GM23338 (cell line): ENCODE results near the gene FSIP1. TPM values are rescaled to one million over a fixed set of nuclear protein-coding genes. Genes with fewer than 3 reads are reported as not detected.

ENCODE experiments used
- ATAC-seq: fragments of 200-7000 bp; cut with Tn5 transposase; 3 replicates; pipeline ENCODE4 v1.9.1; 2020
- DNase-seq: peaks from one replicate; pipeline ENCODE4 v3.0.0-alpha.2; 2015; ENCODE audit warnings: low spot score
- H2AFZ ChIP-seq: fragments of 200-600 bp; sonication (generic); 2 replicates; pipeline ENCODE4 v1.8.0; 2016; ENCODE audit warnings: antibody characterized with exemption, mild to moderate bottlenecking, moderate library complexity
- H3F3A ChIP-seq: fragments of 200-600 bp; sonication (generic); replicated peaks from 2 replicates; pipeline ENCODE4 v1.8.0; 2017; ENCODE audit warnings: antibody characterized with exemption, mixed run types, low read depth
- H3K27ac ChIP-seq: fragments of 200-600 bp; sonication (generic); 2 replicates; pipeline ENCODE4 v1.6.1; 2016; ENCODE audit warnings: low read depth
- H3K27me3 ChIP-seq: fragments of 200-600 bp; sonication (generic); 2 replicates; pipeline ENCODE4 v1.8.0; 2016; ENCODE audit warnings: mild to moderate bottlenecking, mixed run types, moderate library complexity; ENCODE audit not compliant: insufficient read depth
- H3K36me3 ChIP-seq: fragments of 200-600 bp; sonication (generic); 2 replicates; pipeline ENCODE4 v1.8.0; 2016; ENCODE audit warnings: mild to moderate bottlenecking; ENCODE audit not compliant: insufficient read depth
- H3K4me1 ChIP-seq: fragments of 200-600 bp; sonication (generic); 2 replicates; pipeline ENCODE4 v1.8.0; 2016; ENCODE audit warnings: mild to moderate bottlenecking, moderate library complexity; ENCODE audit not compliant: insufficient read depth
- H3K4me2 ChIP-seq: fragments of 200-600 bp; sonication (generic); 2 replicates; pipeline ENCODE4 v1.7.1; 2017; ENCODE audit warnings: mixed run types
- H3K4me3 ChIP-seq: fragments of 200-600 bp; sonication (generic); 2 replicates; pipeline ENCODE4 v1.6.1; 2016; ENCODE audit warnings: mixed run types
- H3K79me2 ChIP-seq: fragments of 200-600 bp; sonication (generic); replicated peaks from 2 replicates; pipeline ENCODE4 v1.8.0; 2017; ENCODE audit warnings: mild to moderate bottlenecking; ENCODE audit not compliant: insufficient read depth
- H3K9me2 ChIP-seq: fragments of 200-600 bp; sonication (generic); 2 replicates; pipeline ENCODE4 v1.8.0; 2017; ENCODE audit not compliant: insufficient read depth
- H4K20me1 ChIP-seq: fragments of 200-600 bp; sonication (generic); replicated peaks from 2 replicates; pipeline ENCODE4 v1.8.0; 2017; ENCODE audit warnings: mild to moderate bottlenecking; ENCODE audit not compliant: insufficient read depth
- H3K27ac Mint-ChIP-seq: 2 replicates; pipeline ENCODE4 v1.8.0; 2020; ENCODE audit warnings: inconsistent platforms, mild to moderate bottlenecking, moderate library complexity, mixed read lengths
- H3K27me3 Mint-ChIP-seq: 3 replicates; pipeline ENCODE4 v1.8.0; 2022; ENCODE audit warnings: low read depth, mild to moderate bottlenecking, moderate library complexity, mixed read lengths, inconsistent platforms; ENCODE audit not compliant: insufficient read depth, poor library complexity
- H3K36me3 Mint-ChIP-seq: 3 replicates; pipeline ENCODE4 v1.8.0; 2021; ENCODE audit warnings: low read depth, mild to moderate bottlenecking, inconsistent platforms, moderate library complexity, mixed read lengths
- H3K4me1 Mint-ChIP-seq: 3 replicates; pipeline ENCODE4 v1.8.0; 2020; ENCODE audit warnings: mild to moderate bottlenecking, inconsistent platforms, mixed read lengths
- H3K4me3 Mint-ChIP-seq: 3 replicates; pipeline ENCODE4 v1.8.0; 2021; ENCODE audit warnings: moderate library complexity, mild to moderate bottlenecking, inconsistent platforms, mixed read lengths
- H3K9me3 Mint-ChIP-seq: 3 replicates; pipeline ENCODE4 v1.8.0; 2020; ENCODE audit warnings: moderate library complexity, mild to moderate bottlenecking, inconsistent platforms, mixed read lengths
- CREB1 ChIP-seq: fragments of 250-450 bp; sonication (Bioruptor Pico); IDR thresholded peaks from 2 replicates; pipeline ENCODE4 v1.5.0; 2020; ENCODE audit warnings: low read depth, mild to moderate bottlenecking, moderate library complexity
- CTCF ChIP-seq, 2 experiments: fragments of 200-600 bp in 1 of 2; sonication (generic) in 1 of 2; conservative IDR thresholded peaks; 2 replicates each; pipeline versions ENCODE4 v1.5.1 to v1.6.1; 2016 to 2017; ENCODE audit warnings: antibody characterized with exemption in 2 of 2, low read depth in 2 of 2, mild to moderate bottlenecking in 2 of 2, moderate library complexity in 1 of 2
- EZH2phosphoT487 ChIP-seq: fragments of 200-600 bp; sonication (generic); IDR thresholded peaks from one replicate; pipeline ENCODE4 v1.8.1; 2018; ENCODE audit warnings: antibody characterized with exemption; ENCODE audit not compliant: unreplicated experiment
- JUNB ChIP-seq: IDR thresholded peaks from one replicate; pipeline ENCODE4 v1.6.1; 2016; ENCODE audit warnings: antibody characterized with exemption; ENCODE audit not compliant: unreplicated experiment
- NANOG ChIP-seq: IDR thresholded peaks from 2 replicates; pipeline ENCODE4 v1.6.1; 2016; ENCODE audit warnings: antibody characterized with exemption, borderline replicate concordance
- POLR2AphosphoS5 ChIP-seq: IDR thresholded peaks from 2 replicates; pipeline ENCODE4 v1.6.1; 2016; ENCODE audit warnings: antibody characterized with exemption, low read depth
- STAT1 ChIP-seq: IDR thresholded peaks from one replicate; pipeline ENCODE4 v1.6.1; 2016; ENCODE audit warnings: antibody characterized with exemption; ENCODE audit not compliant: unreplicated experiment
- ZNF114 ChIP-seq: fragments of 250-450 bp; sonication (Bioruptor Pico); IDR thresholded peaks from 2 replicates; pipeline ENCODE4 v1.5.0; 2020; ENCODE audit warnings: mild to moderate bottlenecking, moderate library complexity
- ZNF331 ChIP-seq: fragments of 250-450 bp; sonication (Bioruptor Pico); IDR thresholded peaks from 2 replicates; pipeline ENCODE4 v1.5.0; 2020; ENCODE audit warnings: low read depth, mild to moderate bottlenecking, moderate library complexity
- polyA plus RNA-seq: library from polyadenylated mRNA; unstranded; fragments of >200 nt; fragmentation: Nextera tagmentation; extraction: Ambion mirVana; gene quantifications from 2 replicates; pipeline ENCODE4 v1.2.1, GENCODE V29; 2016
- total RNA-seq: library from RNA; depleted of rRNA; stranded (reverse); fragments of >200 nt; shearing (Covaris generic); gene quantifications from 2 replicates; pipeline ENCODE4 v1.2.3, GENCODE V29; 2014
- TF ChIP-seq, protein P1 (sequence below): fragments of 250-450 bp; sonication (Bioruptor Pico); IDR thresholded peaks from 2 replicates; pipeline ENCODE4 v1.5.0; 2020; ENCODE audit warnings: mild to moderate bottlenecking, moderate library complexity
- TF ChIP-seq, protein P2 (sequence below): IDR thresholded peaks from 2 replicates; pipeline ENCODE4 v1.6.1; 2016; ENCODE audit warnings: antibody characterized with exemption

FSIP1 gene
- total and polyA plus RNA-seq, 2 experiments from 2014 or later: 0.92 to 2.1 TPM

GRCh38 chr15:39608185-39609139 lies 174.2 kb downstream of the FSIP1 start:
- Histone ChIP-seq H4K20me1 (no peaks in the 10 kb centered on the region), H3K4me2 (no peak overlapping the region), H3K4me1 (no peaks in the 10 kb centered on the region), H3K27me3 (no peaks in the 10 kb centered on the region), H3K27ac (no peak overlapping the region), H3K79me2 (no peaks in the 10 kb centered on the region), H2AFZ (no peak overlapping the region), H3F3A (no peaks in the 10 kb centered on the region), H3K9me2 (no peaks in the 10 kb centered on the region), H3K36me3 (no peaks in the 10 kb centered on the region; the same call in 1 of the 2 replicates), H3K4me3 (no peak overlapping the region)
- H3K27me3 Mint-ChIP-seq: no peaks in the 10 kb centered on the region
- DNase-seq (no peak), ATAC-seq (no peak)
- no peak overlapping the region for H3K27ac Mint-ChIP-seq
- H3K36me3 Mint-ChIP-seq: no peaks in the 10 kb centered on the region
- H3K9me3 Mint-ChIP-seq: peaks cover 8% of the 10 kb centered on the region; the same call in 2 of the 3 replicates
- H3K4me1 Mint-ChIP-seq: no peaks in the 10 kb centered on the region
- TF ChIP-seq CTCF (conservative IDR thresholded peaks at IDR 0.05; ENCODE audit: low read depth in 2 of 2): no peak
- TF ChIP-seq, protein P1, sequence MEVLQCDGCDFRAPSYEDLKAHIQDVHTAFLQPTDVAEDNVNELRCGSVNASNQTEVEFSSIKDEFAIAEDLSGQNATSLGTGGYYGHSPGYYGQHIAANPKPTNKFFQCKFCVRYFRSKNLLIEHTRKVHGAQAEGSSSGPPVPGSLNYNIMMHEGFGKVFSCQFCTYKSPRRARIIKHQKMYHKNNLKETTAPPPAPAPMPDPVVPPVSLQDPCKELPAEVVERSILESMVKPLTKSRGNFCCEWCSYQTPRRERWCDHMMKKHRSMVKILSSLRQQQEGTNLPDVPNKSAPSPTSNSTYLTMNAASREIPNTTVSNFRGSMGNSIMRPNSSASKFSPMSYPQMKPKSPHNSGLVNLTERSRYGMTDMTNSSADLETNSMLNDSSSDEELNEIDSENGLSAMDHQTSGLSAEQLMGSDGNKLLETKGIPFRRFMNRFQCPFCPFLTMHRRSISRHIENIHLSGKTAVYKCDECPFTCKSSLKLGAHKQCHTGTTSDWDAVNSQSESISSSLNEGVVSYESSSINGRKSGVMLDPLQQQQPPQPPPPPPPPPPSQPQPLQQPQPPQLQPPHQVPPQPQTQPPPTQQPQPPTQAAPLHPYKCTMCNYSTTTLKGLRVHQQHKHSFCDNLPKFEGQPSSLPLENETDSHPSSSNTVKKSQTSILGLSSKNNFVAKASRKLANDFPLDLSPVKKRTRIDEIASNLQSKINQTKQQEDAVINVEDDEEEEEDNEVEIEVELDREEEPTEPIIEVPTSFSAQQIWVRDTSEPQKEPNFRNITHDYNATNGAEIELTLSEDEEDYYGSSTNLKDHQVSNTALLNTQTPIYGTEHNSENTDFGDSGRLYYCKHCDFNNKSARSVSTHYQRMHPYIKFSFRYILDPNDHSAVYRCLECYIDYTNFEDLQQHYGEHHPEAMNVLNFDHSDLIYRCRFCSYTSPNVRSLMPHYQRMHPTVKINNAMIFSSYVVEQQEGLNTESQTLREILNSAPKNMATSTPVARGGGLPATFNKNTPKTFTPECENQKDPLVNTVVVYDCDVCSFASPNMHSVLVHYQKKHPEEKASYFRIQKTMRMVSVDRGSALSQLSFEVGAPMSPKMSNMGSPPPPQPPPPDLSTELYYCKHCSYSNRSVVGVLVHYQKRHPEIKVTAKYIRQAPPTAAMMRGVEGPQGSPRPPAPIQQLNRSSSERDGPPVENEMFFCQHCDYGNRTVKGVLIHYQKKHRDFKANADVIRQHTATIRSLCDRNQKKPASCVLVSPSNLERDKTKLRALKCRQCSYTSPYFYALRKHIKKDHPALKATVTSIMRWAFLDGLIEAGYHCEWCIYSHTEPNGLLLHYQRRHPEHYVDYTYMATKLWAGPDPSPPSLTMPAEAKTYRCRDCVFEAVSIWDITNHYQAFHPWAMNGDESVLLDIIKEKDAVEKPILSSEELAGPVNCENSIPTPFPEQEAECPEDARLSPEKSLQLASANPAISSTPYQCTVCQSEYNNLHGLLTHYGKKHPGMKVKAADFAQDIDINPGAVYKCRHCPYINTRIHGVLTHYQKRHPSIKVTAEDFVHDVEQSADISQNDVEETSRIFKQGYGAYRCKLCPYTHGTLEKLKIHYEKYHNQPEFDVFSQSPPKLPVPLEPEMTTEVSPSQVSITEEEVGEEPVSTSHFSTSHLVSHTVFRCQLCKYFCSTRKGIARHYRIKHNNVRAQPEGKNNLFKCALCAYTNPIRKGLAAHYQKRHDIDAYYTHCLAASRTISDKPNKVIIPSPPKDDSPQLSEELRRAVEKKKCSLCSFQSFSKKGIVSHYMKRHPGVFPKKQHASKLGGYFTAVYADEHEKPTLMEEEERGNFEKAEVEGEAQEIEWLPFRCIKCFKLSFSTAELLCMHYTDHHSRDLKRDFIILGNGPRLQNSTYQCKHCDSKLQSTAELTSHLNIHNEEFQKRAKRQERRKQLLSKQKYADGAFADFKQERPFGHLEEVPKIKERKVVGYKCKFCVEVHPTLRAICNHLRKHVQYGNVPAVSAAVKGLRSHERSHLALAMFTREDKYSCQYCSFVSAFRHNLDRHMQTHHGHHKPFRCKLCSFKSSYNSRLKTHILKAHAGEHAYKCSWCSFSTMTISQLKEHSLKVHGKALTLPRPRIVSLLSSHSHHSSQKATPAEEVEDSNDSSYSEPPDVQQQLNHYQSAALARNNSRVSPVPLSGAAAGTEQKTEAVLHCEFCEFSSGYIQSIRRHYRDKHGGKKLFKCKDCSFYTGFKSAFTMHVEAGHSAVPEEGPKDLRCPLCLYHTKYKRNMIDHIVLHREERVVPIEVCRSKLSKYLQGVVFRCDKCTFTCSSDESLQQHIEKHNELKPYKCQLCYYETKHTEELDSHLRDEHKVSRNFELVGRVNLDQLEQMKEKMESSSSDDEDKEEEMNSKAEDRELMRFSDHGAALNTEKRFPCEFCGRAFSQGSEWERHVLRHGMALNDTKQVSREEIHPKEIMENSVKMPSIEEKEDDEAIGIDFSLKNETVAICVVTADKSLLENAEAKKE (CRISPR knock-in tag): no peak
- no peak for TF ChIP-seq EZH2phosphoT487
- TF ChIP-seq POLR2AphosphoS5: no peak
- TF ChIP-seq NANOG: no peak
- TF ChIP-seq JUNB: no peak
- no peak for TF ChIP-seq CREB1 (CRISPR knock-in tag)
- no peak for TF ChIP-seq ZNF114 (CRISPR knock-in tag)
- no peak for TF ChIP-seq STAT1
- TF ChIP-seq ZNF331 (CRISPR knock-in tag): no peak
- TF ChIP-seq, protein P2, sequence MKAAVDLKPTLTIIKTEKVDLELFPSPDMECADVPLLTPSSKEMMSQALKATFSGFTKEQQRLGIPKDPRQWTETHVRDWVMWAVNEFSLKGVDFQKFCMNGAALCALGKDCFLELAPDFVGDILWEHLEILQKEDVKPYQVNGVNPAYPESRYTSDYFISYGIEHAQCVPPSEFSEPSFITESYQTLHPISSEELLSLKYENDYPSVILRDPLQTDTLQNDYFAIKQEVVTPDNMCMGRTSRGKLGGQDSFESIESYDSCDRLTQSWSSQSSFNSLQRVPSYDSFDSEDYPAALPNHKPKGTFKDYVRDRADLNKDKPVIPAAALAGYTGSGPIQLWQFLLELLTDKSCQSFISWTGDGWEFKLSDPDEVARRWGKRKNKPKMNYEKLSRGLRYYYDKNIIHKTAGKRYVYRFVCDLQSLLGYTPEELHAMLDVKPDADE: no peak
- no peak overlapping the region for H3K4me3 Mint-ChIP-seq
